HG03354 (cell line): ENCODE data around the gene CDK9.
"Not testable (repeated sequence)": the region's sequence is repeated elsewhere in the genome, so short reads cannot be mapped to it uniquely, and the experiment has no call there.

Experiments used
- ATAC-seq: cut with Tn5 transposase; IDR thresholded peaks from one replicate; pipeline ENCODE4 v1.9.1; 2021; ENCODE audit warnings: mild to moderate bottlenecking; ENCODE audit not compliant: unreplicated experiment, poor library complexity, severe bottlenecking

CDK9 gene

DNA sequence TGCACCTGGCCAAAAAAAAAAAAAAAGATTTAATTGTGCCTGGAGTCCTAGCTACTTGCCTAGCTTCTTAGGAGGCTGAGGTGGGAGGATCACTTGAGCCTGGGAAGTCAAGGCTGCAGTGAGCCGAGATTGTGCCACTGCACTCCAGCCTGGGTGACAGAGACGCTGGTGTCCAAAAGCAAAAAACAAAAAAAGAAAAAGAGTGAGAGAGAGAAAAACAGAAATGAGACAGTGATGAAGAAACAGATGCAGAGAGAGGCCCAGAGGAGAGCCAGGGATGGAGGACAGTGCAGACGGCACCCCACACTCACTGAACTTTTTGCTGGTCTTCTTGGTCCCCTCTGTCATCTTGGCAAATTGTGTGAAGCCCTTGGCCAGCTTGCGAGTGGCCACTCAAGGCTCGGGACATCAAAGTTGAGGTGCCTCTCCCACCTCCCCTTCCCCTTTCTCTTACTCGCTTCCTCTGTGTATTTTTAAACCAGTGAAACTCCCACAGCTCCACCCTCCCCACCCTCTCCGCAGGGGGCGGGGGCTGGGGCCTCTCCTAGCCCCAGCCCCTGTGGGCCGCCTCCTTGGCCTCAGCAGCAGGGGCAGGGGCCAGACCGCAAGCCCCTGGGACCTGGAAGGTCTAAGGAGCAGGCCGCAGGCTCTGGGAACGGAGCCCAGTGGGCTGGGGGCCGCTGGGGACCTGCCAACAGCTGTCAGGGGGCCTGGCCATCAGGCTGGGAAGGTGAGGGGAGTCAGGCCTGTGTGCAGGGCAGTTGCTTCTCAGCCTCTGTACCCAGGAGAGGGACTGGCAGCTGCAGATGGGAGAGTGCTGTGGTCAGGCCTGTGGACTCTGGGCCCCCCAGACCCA is 7.3 kb upstream of the CDK9 start, which contains the start of gene SH2D3C:
TSS of gene SH2D3C (minus strand) at position 387 of the 856 bp plus-strand sequence. CDS start at position 348, 39 bp downstream.
- peak; percentile 39 for ATAC-seq

DNA sequence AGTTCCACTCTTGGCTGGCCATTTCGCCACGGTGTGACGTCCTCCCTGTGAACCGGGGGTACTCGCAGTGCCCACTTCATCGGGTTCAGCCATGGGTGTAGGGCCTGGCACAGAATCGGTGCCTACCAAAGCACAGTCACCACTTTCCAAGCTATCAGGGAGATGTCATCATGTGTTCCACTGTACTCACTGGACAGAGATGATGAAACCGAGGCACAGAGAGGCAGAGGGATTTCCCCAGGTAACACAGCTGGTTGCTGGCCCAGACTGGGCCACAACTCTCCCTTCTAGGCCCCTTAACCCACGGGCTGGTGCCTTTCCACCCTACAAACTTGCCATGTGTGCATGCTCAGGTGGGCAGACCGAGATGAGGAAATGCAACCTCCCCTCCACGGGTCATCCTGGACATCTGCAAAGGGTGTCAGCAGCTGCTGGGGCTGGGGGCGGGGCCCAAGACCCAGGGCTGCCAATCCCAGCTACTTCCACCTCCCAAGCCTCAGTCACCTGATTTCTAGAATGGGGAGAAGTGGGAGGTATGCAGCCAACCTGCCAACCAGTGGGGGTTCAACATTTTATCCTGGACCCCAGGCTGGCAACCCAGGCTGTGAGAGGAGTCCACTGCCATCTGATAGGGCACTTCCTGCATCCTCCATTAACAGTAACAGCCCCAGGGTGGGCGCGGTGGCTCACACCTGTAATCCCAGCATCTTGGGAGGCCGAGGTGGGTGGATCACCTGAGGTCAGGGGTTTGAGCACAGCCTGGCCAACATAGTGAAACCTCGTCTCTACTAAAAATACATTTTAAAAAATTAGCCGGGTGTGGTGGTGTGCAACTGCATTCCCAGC is 6.5 kb upstream of the CDK9 start:
- peak; percentile 46 for ATAC-seq

DNA sequence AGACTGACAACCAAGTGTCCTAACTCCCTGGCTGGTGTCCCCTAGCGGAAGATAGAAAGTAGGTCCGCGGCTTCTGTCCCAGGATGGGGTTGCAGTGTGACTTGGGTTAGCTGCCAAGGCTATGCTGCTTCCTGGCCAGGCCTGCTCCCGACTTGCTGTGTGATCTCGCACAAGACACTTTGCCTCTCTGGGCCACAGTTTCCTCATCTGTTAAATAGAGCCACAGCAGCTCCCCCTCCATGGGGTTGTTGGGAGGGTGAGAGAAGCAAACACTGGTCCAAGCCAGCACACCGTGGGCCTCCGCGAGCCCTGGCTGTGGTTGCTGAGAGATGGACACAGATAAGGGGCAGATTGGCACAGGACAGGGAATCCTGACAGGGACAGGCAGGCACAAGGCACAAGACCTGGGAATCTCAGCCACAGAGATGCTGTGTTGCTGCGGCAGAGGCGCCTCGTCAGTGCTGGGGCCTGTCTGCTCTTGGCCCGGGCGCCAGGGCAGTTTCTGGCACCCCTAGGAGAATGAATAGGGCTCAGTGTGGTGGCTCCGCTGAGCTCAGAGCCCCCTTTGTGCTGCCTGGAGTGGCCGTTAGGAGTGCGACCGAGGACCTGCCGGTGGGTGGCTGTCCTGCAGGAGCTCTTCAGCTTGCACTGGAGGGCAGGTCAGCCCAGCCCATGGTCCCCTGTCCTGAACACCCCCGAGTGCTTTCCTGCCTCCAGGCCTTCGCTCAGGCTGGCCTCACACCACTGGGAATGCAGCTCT is 5.5 kb upstream of the CDK9 start:
- ATAC-seq, result no peak

DNA sequence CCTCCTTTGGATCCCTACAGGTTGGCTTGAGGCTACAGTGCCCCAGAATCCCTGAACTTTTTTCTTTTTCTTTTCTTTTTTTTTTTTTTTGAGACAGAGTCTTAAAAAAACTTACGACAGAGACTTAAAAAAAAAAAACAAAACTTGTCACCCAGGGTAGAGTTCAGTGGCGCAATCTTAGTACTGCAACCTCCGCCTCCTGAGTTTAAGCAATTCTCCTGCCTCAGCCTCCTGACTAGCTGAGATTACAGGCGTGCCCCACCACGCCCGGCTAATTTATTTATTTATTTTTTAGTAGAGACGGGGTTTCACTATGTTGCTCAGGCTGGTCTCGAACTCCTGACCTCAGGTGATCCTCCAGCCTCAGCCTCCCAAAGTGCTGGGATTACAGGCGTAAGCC is 4.9 kb upstream of the CDK9 start:
- ATAC-seq, result not testable (repeated sequence)

DNA sequence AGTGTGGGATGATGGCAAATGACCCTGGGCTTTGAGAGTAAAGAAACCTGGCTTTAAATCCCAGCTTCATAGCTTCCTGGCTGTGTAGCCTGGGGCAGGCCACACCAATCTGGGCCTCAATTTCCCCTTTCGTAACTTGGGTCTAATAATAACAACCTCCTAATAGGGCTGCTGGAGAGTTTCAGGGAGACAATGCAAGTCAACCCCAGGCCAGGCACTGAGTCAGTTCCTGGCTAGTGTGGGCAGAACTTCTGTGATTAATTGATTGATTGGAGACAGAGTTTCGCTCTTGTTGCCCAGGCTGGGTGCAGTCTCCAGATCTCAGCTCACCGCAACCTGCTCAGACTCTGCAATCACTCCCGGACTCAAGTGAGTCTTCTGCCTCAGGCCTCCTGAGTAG is 4.0 kb upstream of the CDK9 start:
- no peak for ATAC-seq

DNA sequence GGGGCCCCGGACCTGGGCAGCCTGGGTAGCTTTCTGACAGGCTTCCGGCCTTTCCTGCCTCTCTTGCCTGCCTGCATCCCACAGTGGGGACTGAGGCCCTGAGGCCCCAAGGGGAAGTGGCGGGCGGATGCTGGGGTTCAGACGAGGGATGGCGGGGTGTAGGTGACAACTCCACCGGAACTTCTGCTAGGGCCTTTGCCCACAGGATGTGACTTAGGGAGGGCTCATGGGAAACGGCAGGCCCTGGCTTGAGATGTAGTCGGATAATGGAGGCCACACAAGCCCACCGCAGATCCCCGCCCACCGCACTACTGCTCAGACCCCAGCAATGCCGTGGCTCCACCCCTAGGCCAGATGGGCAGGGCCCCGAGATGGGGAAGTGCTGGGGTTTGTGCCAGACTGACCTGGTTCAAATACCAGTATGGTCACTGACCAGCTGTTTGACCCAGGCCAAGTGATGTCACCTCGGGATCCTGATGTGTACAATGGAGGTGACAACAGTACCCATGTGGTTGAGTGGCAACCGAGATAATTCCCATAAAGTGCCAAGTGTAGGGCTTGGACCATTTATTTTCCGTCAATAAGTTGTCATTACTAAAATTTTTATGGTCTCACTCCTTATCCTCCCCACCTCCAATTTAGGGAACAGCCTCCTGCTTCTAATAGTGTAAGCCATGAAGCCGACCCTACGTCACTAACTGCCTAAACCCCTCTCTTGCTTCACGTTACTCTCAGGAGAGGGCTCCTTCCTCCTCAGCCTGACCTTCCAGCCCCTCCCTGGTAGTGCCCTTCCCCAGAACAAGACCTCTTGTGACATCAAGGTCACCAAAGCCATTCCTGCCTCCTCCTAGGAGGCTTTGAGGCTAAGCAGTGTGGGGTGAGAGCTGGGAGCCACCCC is 2.5 kb upstream of the CDK9 start:
- no peak for ATAC-seq

DNA sequence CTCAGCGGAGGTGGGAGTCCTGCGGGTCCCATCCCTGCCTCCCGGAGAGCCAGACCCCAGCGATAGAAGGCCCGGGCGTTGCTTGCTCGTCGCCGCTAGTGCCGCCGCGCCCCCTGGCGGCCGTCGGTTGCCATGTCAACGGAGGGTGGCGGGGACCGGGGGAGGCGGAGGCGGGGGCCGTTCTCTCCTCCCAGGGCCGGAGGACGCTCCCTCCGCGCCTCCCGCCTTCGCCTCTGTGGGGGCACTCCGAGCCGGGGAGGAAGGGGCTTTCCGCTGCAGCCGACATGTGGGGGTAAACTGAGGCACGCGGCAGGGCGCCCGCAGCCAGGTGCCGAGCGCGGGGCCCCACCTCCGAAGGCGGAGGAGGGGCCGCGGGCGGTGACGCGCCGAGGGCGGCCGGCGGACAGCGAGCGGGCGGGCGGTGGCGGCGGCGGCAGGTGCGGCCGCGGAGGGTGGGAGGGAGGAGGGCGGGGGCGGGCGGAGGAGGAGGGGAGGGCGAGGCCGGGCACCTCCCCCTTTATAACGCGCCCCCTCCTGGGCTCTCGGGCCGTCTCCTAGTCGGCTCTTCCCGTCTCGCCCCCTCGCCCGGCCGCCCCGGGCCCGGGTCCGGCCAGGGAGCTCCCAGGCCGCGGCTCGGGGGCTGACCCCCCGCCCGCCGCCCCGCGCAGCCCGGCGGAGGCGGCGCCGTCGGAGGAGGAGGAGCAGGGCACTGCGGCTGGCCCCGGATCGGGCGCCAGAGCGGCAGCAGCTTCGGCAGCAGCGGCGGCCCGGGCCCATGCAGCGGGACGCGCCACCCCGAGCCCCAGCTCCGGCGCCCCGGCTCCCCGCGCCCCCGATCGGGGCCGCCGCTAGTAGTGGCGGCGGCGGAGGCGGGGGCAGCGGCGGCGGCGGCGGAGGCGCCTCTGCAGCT is 556 bp upstream of the CDK9 start:
- ATAC-seq, result peak; percentile 45

DNA sequence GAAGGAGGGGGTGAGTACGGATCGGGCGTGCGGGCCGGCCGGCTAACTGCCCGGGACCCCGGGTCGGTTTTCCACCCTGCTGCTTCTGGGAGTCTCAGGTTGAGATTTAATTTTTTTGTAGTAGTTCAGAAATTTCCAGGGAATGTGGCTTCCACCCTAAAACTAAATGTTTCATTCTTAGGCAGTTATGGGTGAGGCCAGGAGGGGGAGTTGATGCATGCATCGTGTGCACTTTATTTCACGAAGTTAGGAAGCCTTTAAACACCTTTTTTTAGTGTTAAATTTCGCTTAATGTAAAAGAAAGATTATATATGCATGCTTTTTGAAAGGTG is 905 bp downstream of the CDK9 start:
- ATAC-seq, result no peak

DNA sequence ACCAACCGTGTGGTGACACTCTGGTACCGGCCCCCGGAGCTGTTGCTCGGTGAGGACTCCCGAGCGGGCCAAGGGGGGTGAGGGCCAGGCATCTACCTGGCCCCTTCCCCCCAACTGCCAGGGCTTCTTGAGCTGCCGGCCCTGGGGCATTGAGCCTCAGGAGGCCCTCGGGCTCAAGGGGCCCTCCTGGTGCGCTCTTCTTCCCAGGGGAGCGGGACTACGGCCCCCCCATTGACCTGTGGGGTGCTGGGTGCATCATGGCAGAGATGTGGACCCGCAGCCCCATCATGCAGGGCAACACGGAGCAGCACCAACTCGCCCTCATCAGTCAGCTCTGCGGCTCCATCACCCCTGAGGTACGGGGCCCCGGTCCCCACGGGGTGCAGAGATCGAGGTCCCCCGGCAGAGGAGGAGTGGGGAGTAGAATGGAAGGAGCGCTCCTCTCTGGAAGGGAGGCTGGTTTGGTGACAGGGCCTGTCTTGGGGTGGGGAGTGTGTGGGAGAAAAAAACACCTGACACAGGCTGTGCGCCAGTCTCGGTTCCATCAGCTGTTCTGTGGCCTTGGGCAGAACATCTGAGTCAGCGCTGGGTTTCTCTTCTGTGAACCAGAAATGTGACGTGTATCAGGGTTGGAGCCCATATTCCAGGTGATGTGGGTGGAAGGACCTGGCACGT is 2.6 kb downstream of the CDK9 start:
- ATAC-seq, result no peak

DNA sequence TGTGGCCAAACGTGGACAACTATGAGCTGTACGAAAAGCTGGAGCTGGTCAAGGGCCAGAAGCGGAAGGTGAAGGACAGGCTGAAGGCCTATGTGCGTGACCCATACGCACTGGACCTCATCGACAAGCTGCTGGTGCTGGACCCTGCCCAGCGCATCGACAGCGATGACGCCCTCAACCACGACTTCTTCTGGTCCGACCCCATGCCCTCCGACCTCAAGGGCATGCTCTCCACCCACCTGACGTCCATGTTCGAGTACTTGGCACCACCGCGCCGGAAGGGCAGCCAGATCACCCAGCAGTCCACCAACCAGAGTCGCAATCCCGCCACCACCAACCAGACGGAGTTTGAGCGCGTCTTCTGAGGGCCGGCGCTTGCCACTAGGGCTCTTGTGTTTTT is 3.3 kb downstream of the CDK9 start:
- no peak for ATAC-seq

DNA sequence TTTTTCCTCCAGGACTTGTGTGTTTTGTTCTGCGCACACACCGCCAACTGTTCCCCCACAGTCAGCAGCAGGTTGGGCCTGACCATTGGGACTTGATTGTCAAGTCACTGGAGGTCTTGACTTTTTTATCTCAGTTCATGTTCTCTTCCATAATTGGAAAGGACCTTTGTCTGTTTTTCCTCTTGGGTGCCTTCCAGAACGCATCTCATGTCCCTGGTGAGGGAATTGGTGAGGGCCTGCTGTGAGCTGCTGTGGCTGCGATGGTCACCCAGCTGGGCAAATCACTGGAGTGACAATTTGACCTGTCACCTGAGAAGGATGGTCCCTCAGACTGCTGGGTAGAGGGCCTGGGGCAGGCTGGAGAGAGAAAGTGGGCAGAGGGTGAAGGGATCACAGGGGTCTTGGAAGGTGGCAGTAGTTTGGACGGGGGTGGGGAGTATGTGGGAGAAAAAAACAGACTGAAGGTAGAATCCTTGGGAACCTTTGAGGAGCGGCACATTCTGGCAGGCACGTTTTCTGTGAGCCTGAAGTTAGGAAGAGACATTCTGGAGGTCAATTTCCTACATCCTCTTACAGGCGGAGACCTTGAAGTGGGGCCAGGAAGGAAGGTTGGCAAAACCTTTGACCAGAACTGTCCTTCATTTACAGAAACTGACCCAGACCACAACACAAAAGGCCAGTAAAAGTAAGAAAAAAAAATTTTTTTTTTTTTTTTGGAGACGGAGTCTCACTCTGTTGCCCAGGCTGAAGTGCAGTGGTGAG is 4.4 kb downstream of the CDK9 start:
- ATAC-seq, result no peak

DNA sequence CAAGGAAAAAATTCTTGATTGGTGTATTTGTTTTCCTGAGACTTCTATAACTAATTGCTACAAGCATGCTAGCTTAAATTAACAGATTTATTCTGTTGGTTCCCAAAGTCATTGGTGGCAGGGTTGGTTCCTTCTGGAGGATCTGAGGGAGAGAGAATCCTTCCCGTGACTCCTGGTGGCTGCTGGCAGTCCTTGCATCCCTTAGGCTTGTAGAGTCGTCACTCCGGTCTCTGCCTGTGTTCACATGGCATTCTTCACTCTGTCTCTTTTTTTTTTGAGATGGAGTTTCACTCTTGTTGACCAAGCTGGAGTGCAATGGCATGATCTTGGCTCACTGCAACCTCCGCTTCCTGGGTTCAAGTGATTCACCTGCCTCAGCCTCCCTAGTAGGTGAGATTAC is 5.3 kb downstream of the CDK9 start:
- no peak for ATAC-seq

DNA sequence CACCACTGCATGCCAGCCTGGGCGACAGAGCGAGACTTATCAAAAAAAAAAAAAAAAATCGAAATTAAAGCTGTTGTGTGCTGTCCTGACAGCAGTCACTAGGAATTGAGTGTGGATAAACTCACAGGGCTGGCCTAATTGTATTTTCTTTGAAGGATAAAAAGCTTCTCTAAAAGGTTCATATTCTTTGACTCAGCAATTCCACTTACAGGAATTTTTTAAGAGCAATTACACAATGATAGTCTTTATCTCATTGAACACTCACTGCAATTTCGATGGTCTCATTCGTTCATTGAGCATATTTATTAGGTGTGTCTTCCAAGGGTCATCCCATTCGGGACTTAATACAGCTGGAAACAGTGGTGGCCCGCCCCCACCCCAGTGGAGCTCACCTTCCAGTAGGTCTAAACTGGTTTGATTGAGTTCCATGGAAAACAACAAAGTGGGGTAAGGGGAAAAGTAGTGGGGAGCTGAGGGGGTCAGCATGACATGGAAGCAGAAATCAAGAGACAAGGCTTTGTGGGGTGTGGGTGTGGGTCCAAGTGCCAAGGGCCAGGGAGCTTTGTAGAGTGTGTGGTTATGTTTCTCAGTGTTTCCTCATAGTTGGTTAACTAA is 6.7 kb downstream of the CDK9 start:
- no peak for ATAC-seq

DNA sequence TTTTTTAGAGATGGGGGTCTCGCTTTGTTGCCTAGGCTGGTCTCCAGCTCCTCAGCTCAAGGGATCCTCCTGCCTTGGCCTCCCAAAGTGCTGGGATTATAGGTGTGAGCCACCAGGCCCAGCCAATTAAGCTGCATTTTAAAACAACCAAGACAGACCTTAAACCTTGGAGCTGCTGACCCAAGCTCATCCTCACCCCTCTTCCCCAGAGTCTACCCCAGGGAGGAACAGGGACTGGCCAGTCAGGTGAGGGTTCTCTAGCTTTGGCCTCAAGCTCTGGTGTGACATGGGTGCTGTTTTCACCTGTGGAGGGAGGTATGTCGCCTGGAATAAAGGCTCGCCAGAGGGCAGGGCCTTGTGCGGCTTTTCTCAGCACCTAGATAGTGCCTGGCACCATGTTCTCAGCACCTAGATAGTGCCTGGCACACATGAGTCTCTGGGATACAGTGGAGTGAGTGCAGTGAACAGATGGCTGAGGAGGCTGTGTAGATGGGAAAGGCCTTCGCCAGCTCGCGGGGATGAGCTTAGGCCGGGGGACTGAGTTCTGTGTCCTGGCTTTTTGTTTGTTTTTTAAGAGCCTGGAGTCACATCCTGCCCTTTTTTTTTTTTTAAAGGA is 7.4 kb downstream of the CDK9 start:
- ATAC-seq, result no peak

DNA sequence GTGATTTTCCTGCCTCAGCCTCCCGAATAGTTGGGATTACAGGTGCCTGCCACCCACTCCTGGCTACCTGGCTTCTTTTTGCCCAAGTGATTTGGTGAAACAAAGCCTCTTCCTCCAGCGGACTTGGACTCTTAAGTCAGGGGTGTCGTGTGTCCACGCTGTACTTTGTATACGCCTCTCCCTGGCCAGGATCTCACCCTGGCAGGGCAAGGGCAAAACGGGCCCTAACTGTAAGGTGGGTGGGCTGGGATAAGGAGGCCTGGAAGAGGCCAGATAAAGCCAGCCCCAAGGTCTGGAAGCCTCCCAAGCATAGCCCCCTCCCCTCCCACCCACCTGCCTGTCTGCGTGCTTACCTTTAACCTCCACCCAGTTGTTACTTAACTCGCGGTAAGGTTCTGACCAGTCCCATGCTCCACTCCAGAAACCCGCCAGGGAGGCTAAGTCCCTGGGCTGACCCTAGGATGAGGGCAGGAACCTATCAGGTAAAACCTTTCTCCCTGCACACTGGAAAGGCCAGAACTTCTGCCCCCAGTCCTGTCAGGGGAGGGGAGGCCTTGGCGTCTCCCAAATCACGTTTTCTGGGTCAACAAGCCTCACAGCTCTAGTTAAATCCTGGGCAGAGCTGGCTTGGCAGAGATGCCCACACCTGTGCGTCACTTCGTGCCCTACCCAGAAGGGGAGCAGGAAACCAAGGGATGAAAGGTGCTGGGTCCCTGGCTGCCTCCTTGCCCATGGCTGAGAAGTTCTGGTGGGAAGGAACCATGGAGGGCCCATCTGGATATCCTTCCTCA is 8.4 kb downstream of the CDK9 start:
- no peak for ATAC-seq
